SW 1271 (cell line): Measurements from ENCODE around the gene SPEG.
A peak's percentile ranks its signal among the peaks of the same experiment; 100 is the strongest.

Experiments used
- DNase-seq, 2 experiments: peaks; one replicate each; lab custom pipeline; 2025; lab: John Stamatoyannopoulos, UW

Gene SPEG

GRCh38 chr2:219461669-219462068, 27.0 kb downstream of the SPEG start:
- DNase-seq: no peak

- DNase-seq: no peak
Measured at GRCh38 chr2:219462349-219462748, 27.7 kb downstream of the SPEG start.

- no peak for DNase-seq
Measured at GRCh38 chr2:219464286-219465032, 29.8 kb downstream of the SPEG start.

- DNase-seq: no peak
Measured at GRCh38 chr2:219465659-219466561, 31.3 kb downstream of the SPEG start.

- no peak for DNase-seq
Measured at GRCh38 chr2:219466816-219467735, 32.4 kb downstream of the SPEG start.

GRCh38 chr2:219467736-219468075, 33.1 kb downstream of the SPEG start:
- no peak for DNase-seq

- DNase-seq: no peak
Measured at GRCh38 chr2:219468410-219469185, 34.0 kb downstream of the SPEG start.

GRCh38 chr2:219469186-219469724, 34.6 kb downstream of the SPEG start:
- DNase-seq: no peak

GRCh38 chr2:219470429-219470828, 35.8 kb downstream of the SPEG start:
- no peak for DNase-seq

- no peak for DNase-seq
Measured at GRCh38 chr2:219471476-219472371, 37.1 kb downstream of the SPEG start.

- DNase-seq: no peak
Measured at GRCh38 chr2:219472629-219473187, 38.1 kb downstream of the SPEG start.

GRCh38 chr2:219473511-219473910, 38.9 kb downstream of the SPEG start:
- DNase-seq: no peak

GRCh38 chr2:219474285-219475060, 39.8 kb downstream of the SPEG start:
- DNase-seq: no peak

- DNase-seq: no peak
Measured at GRCh38 chr2:219475278-219475677, 40.6 kb downstream of the SPEG start.

- DNase-seq: peak in 1 of 2 experiments; percentile 19
Measured at GRCh38 chr2:219475697-219476651, 41.3 kb downstream of the SPEG start.

- no peak for DNase-seq
Measured at GRCh38 chr2:219476652-219477151, 42.1 kb downstream of the SPEG start.

- no peak for DNase-seq
Measured at GRCh38 chr2:219477179-219477578, 42.5 kb downstream of the SPEG start.

GRCh38 chr2:219477815-219478214, 43.2 kb downstream of the SPEG start:
- no peak for DNase-seq
